ENCODE data around the gene RBPMS2.

Gene RBPMS2

DNA sequence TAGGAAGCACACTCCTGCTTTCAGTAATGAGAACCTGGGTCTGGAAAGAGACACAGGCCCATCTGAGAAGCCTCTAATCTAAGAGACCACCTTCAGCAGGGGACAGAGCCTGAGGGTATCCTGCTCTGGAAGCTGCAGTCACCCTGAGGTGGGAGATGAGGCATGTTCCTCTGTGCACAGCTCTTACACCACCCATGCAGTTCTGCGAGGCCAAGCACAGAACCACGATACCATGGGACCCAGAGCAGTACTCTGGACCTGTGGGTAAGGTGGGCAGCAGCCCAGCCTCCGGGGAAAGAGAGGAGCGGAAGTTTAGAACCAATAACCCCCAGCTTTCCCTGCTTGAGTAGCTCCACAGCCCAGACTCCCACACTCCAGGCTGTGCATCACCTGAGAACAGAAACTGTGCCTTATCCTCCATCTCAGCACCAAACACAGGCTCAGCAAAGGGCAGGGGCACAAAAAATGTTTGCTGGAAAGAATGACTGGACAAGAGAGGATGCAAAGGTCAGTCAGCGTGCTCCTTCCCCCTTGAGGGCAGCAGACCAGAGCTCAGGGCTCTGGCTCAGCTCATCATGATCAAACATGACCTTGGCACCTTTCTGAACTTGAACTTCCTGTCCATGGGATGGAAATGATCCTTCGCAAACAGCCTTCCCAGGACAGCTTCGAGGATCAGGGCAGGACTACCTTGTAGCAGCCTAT is 43.1 kb downstream of the RBPMS2 start (continued):
- TF ChIP-seq, protein P1, sequence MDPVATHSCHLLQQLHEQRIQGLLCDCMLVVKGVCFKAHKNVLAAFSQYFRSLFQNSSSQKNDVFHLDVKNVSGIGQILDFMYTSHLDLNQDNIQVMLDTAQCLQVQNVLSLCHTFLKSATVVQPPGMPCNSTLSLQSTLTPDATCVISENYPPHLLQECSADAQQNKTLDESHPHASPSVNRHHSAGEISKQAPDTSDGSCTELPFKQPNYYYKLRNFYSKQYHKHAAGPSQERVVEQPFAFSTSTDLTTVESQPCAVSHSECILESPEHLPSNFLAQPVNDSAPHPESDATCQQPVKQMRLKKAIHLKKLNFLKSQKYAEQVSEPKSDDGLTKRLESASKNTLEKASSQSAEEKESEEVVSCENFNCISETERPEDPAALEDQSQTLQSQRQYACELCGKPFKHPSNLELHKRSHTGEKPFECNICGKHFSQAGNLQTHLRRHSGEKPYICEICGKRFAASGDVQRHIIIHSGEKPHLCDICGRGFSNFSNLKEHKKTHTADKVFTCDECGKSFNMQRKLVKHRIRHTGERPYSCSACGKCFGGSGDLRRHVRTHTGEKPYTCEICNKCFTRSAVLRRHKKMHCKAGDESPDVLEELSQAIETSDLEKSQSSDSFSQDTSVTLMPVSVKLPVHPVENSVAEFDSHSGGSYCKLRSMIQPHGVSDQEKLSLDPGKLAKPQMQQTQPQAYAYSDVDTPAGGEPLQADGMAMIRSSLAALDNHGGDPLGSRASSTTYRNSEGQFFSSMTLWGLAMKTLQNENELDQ (tag by site-specific recombination; IDR thresholded peaks at IDR 0.05; ENCODE audit: low read depth): no peak
- no peak for TF ChIP-seq ZNF239 (tag by site-specific recombination; IDR thresholded peaks at IDR 0.05)
- TF ChIP-seq, protein P2, sequence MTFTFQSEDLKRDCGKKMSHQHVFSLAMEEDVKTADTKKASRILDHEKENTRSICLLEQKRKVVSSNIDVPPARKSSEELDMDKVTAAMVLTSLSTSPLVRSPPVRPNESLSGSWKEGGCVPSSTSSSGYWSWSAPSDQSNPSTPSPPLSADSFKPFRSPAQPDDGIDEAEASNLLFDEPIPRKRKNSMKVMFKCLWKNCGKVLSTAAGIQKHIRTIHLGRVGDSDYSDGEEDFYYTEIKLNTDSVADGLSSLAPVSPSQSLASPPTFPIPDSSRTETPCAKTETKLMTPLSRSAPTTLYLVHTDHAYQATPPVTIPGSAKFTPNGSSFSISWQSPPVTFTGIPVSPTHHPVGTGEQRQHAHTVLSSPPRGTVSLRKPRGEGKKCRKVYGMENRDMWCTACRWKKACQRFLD (tag by site-specific recombination; IDR thresholded peaks at IDR 0.05): no peak
- no peak for TF ChIP-seq ZNF24 (tag by site-specific recombination; IDR thresholded peaks at IDR 0.05)
- TF ChIP-seq ZNF202 (tag by site-specific recombination; IDR thresholded peaks at IDR 0.05; ENCODE audit: borderline replicate concordance): no peak
- TF ChIP-seq ZNF747 (tag by site-specific recombination; IDR thresholded peaks at IDR 0.05): no peak
- no peak for TF ChIP-seq INSM2 (tag by site-specific recombination; IDR thresholded peaks at IDR 0.05)
- TF ChIP-seq REPIN1 (tag by site-specific recombination; IDR thresholded peaks at IDR 0.05; ENCODE audit: low read depth): no peak
- no peak for TF ChIP-seq ZFP37 (tag by site-specific recombination; IDR thresholded peaks at IDR 0.05)

DNA sequence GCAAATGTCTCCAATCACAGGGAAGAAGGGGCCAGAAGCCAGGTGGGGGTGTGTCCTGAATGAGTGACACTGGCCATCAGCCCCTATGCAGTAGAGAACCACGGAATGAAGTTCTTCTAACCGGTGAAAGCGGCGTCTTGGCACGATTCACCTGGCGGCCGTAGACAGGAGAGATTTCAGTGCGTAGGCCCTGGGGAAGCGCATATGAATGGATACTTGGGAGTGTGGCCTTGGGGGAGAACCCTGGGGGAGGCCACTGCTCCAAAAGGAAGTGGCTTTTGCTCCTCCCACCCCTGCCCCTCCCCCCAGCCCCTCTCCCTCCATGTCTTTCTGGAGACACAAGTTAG is 43.6 kb downstream of the RBPMS2 start:
- ChIA-PET POLR2A (no interaction called here), CTCF (interaction anchor here (0.7 to 7.1 kb wide), 7 partner anchors 9 to 81 kb away, joined by 3 to 127 read pairs (median 3); no protein-coding TSS in a partner anchor)
- H3K4me1 ChIP-seq (ENCODE audit: control insufficient read depth, insufficient read depth, low read length): no peaks in the 10 kb centered on the region
- H3K27ac ChIP-seq (ENCODE audit: extremely low read depth, low read depth, low read length): no peak overlapping the region
- H3K9me3 ChIP-seq (ENCODE audit: control insufficient read depth, insufficient read depth, low read depth, low read length): no peaks in the 10 kb centered on the region
- H3K36me3 ChIP-seq (ENCODE audit: control insufficient read depth in 2 of 2, insufficient read depth in 1 of 2, low read length in 2 of 2): no peaks in the 10 kb centered on the region
- no peak for TF ChIP-seq ZBTB48 (tag by site-specific recombination; IDR thresholded peaks at IDR 0.05)
- no peak for TF ChIP-seq ZFP69B (tag by site-specific recombination; IDR thresholded peaks at IDR 0.05)
- TF ChIP-seq SCRT1 (tag by site-specific recombination; IDR thresholded peaks at IDR 0.05; ENCODE audit: borderline replicate concordance): no peak
- TF ChIP-seq, protein P3, sequence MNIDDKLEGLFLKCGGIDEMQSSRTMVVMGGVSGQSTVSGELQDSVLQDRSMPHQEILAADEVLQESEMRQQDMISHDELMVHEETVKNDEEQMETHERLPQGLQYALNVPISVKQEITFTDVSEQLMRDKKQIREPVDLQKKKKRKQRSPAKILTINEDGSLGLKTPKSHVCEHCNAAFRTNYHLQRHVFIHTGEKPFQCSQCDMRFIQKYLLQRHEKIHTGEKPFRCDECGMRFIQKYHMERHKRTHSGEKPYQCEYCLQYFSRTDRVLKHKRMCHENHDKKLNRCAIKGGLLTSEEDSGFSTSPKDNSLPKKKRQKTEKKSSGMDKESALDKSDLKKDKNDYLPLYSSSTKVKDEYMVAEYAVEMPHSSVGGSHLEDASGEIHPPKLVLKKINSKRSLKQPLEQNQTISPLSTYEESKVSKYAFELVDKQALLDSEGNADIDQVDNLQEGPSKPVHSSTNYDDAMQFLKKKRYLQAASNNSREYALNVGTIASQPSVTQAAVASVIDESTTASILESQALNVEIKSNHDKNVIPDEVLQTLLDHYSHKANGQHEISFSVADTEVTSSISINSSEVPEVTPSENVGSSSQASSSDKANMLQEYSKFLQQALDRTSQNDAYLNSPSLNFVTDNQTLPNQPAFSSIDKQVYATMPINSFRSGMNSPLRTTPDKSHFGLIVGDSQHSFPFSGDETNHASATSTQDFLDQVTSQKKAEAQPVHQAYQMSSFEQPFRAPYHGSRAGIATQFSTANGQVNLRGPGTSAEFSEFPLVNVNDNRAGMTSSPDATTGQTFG (tag by site-specific recombination; IDR thresholded peaks at IDR 0.05; ENCODE audit: borderline replicate concordance): no peak
- no peak for TF ChIP-seq ZNF48 (tag by site-specific recombination; IDR thresholded peaks at IDR 0.05)
- TF ChIP-seq ZNF701 (tag by site-specific recombination; IDR thresholded peaks at IDR 0.05): no peak
- no peak for TF ChIP-seq ZNF558 (tag by site-specific recombination; IDR thresholded peaks at IDR 0.05)
- no peak for TF ChIP-seq ZNF707 (tag by site-specific recombination; IDR thresholded peaks at IDR 0.05)
- TF ChIP-seq ZNF623 (tag by site-specific recombination; IDR thresholded peaks at IDR 0.05): no peak
- no peak for TF ChIP-seq ZNF211 (tag by site-specific recombination; IDR thresholded peaks at IDR 0.05; ENCODE audit: low read depth)
- TF ChIP-seq, protein P4, sequence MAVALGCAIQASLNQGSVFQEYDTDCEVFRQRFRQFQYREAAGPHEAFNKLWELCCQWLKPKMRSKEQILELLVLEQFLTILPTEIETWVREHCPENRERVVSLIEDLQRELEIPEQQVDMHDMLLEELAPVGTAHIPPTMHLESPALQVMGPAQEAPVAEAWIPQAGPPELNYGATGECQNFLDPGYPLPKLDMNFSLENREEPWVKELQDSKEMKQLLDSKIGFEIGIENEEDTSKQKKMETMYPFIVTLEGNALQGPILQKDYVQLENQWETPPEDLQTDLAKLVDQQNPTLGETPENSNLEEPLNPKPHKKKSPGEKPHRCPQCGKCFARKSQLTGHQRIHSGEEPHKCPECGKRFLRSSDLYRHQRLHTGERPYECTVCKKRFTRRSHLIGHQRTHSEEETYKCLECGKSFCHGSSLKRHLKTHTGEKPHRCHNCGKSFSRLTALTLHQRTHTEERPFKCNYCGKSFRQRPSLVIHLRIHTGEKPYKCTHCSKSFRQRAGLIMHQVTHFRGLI (tag by site-specific recombination; IDR thresholded peaks at IDR 0.05): no peak
- TF ChIP-seq ZNF501 (tag by site-specific recombination; IDR thresholded peaks at IDR 0.05): no peak
- TF ChIP-seq BCL6B (tag by site-specific recombination; IDR thresholded peaks at IDR 0.05): no peak
- TF ChIP-seq, protein P5, sequence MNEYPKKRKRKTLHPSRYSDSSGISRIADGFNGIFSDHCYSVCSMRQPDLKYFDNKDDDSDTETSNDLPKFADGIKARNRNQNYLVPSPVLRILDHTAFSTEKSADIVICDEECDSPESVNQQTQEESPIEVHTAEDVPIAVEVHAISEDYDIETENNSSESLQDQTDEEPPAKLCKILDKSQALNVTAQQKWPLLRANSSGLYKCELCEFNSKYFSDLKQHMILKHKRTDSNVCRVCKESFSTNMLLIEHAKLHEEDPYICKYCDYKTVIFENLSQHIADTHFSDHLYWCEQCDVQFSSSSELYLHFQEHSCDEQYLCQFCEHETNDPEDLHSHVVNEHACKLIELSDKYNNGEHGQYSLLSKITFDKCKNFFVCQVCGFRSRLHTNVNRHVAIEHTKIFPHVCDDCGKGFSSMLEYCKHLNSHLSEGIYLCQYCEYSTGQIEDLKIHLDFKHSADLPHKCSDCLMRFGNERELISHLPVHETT (tag by site-specific recombination; IDR thresholded peaks at IDR 0.05): no peak
- no peak overlapping the region for H3K4me3 ChIP-seq (ENCODE audit: low read depth, low read length)
